Activated CD4-positive, CD25-positive, alpha-beta regulatory T cell treated with anti-CD3 and anti-CD28 coated beads, Interleukin-2, amount 50 U/mL, for 24 hours (primary cell): Measurements from ENCODE around the gene GIGYF2.

Experiments
- ATAC-seq, 2 donors: fragments of 150-1000 bp; cut with Tn5 transposase; one replicate each; pipeline ENCODE4 v1.10.0; 2021; ENCODE audit warnings: mild to moderate bottlenecking in 1 of 2, moderate library complexity in 1 of 2

GIGYF2 gene

GRCh38 chr2:232870018-232870765 lies 173.1 kb downstream of the GIGYF2 start, which contains the start of gene SNORC:
Gene SNORC (plus strand): TSS chr2:232870264. CDS start chr2:232870342, 78 bp downstream.
- ATAC-seq, result no peak

- no peak for ATAC-seq
Observed at GRCh38 chr2:232870766-232871371, 173.7 kb downstream of the GIGYF2 start.

GRCh38 chr2:232871418-232871834 lies 174.3 kb downstream of the GIGYF2 start:
- ATAC-seq, result no peak

GRCh38 chr2:232871835-232872736 lies 175.0 kb downstream of the GIGYF2 start:
- no peak for ATAC-seq

GRCh38 chr2:232872826-232873225 lies 175.7 kb downstream of the GIGYF2 start:
- no peak for ATAC-seq

- ATAC-seq, result no peak
Observed at GRCh38 chr2:232873292-232873908, 176.3 kb downstream of the GIGYF2 start.

- ATAC-seq, result no peak
Observed at GRCh38 chr2:232873909-232874641, 176.9 kb downstream of the GIGYF2 start.

GRCh38 chr2:232874677-232875223 lies 177.6 kb downstream of the GIGYF2 start:
- ATAC-seq, result no peak

- ATAC-seq, result no peak
Observed at GRCh38 chr2:232875256-232876121, 178.4 kb downstream of the GIGYF2 start.

GRCh38 chr2:232876161-232876977 lies 179.2 kb downstream of the GIGYF2 start:
- peak; percentile 34 to 49 for ATAC-seq

GRCh38 chr2:232876978-232877441 lies 179.9 kb downstream of the GIGYF2 start:
- ATAC-seq, result no peak

GRCh38 chr2:232877940-232878511 lies 180.9 kb downstream of the GIGYF2 start:
- no peak for ATAC-seq

GRCh38 chr2:232878855-232879617 lies 181.9 kb downstream of the GIGYF2 start:
- no peak for ATAC-seq

- no peak for ATAC-seq
Observed at GRCh38 chr2:232879618-232880494, 182.7 kb downstream of the GIGYF2 start.

GRCh38 chr2:232880764-232881351 lies 183.7 kb downstream of the GIGYF2 start:
- ATAC-seq, result no peak

GRCh38 chr2:232882085-232882484 lies 185.0 kb downstream of the GIGYF2 start:
- no peak for ATAC-seq

- ATAC-seq, result no peak
Observed at GRCh38 chr2:232882505-232883115, 185.5 kb downstream of the GIGYF2 start.
